GM23338 (cell line): ENCODE data around the gene CTDP1. TPM values are rescaled to one million over a fixed set of nuclear protein-coding genes. Genes with fewer than 3 reads are reported as not detected.

Experiments
- ATAC-seq: fragments of 200-7000 bp; cut with Tn5 transposase; 3 replicates; pipeline ENCODE4 v1.9.1; 2020
- DNase-seq: peaks from one replicate; pipeline ENCODE4 v3.0.0-alpha.2; 2015; ENCODE audit warnings: low spot score
- H2AFZ ChIP-seq: fragments of 200-600 bp; sonication (generic); 2 replicates; pipeline ENCODE4 v1.8.0; 2016; ENCODE audit warnings: antibody characterized with exemption, mild to moderate bottlenecking, moderate library complexity
- H3F3A ChIP-seq: fragments of 200-600 bp; sonication (generic); replicated peaks from 2 replicates; pipeline ENCODE4 v1.8.0; 2017; ENCODE audit warnings: antibody characterized with exemption, mixed run types, low read depth
- H3K27ac ChIP-seq: fragments of 200-600 bp; sonication (generic); 2 replicates; pipeline ENCODE4 v1.6.1; 2016; ENCODE audit warnings: low read depth
- H3K27me3 ChIP-seq: fragments of 200-600 bp; sonication (generic); 2 replicates; pipeline ENCODE4 v1.8.0; 2016; ENCODE audit warnings: mild to moderate bottlenecking, mixed run types, moderate library complexity; ENCODE audit not compliant: insufficient read depth
- H3K36me3 ChIP-seq: fragments of 200-600 bp; sonication (generic); 2 replicates; pipeline ENCODE4 v1.8.0; 2016; ENCODE audit warnings: mild to moderate bottlenecking; ENCODE audit not compliant: insufficient read depth
- H3K4me1 ChIP-seq: fragments of 200-600 bp; sonication (generic); 2 replicates; pipeline ENCODE4 v1.8.0; 2016; ENCODE audit warnings: mild to moderate bottlenecking, moderate library complexity; ENCODE audit not compliant: insufficient read depth
- H3K4me2 ChIP-seq: fragments of 200-600 bp; sonication (generic); 2 replicates; pipeline ENCODE4 v1.7.1; 2017; ENCODE audit warnings: mixed run types
- H3K4me3 ChIP-seq: fragments of 200-600 bp; sonication (generic); 2 replicates; pipeline ENCODE4 v1.6.1; 2016; ENCODE audit warnings: mixed run types
- H3K79me2 ChIP-seq: fragments of 200-600 bp; sonication (generic); replicated peaks from 2 replicates; pipeline ENCODE4 v1.8.0; 2017; ENCODE audit warnings: mild to moderate bottlenecking; ENCODE audit not compliant: insufficient read depth
- H3K9me2 ChIP-seq: fragments of 200-600 bp; sonication (generic); 2 replicates; pipeline ENCODE4 v1.8.0; 2017; ENCODE audit not compliant: insufficient read depth
- H4K20me1 ChIP-seq: fragments of 200-600 bp; sonication (generic); replicated peaks from 2 replicates; pipeline ENCODE4 v1.8.0; 2017; ENCODE audit warnings: mild to moderate bottlenecking; ENCODE audit not compliant: insufficient read depth
- H3K27ac Mint-ChIP-seq: 2 replicates; pipeline ENCODE4 v1.8.0; 2020; ENCODE audit warnings: inconsistent platforms, mild to moderate bottlenecking, moderate library complexity, mixed read lengths
- H3K27me3 Mint-ChIP-seq: 3 replicates; pipeline ENCODE4 v1.8.0; 2022; ENCODE audit warnings: low read depth, mild to moderate bottlenecking, moderate library complexity, mixed read lengths, inconsistent platforms; ENCODE audit not compliant: insufficient read depth, poor library complexity
- H3K36me3 Mint-ChIP-seq: 3 replicates; pipeline ENCODE4 v1.8.0; 2021; ENCODE audit warnings: low read depth, mild to moderate bottlenecking, inconsistent platforms, moderate library complexity, mixed read lengths
- H3K4me1 Mint-ChIP-seq: 3 replicates; pipeline ENCODE4 v1.8.0; 2020; ENCODE audit warnings: mild to moderate bottlenecking, inconsistent platforms, mixed read lengths
- H3K4me3 Mint-ChIP-seq: 3 replicates; pipeline ENCODE4 v1.8.0; 2021; ENCODE audit warnings: moderate library complexity, mild to moderate bottlenecking, inconsistent platforms, mixed read lengths
- H3K9me3 Mint-ChIP-seq: 3 replicates; pipeline ENCODE4 v1.8.0; 2020; ENCODE audit warnings: moderate library complexity, mild to moderate bottlenecking, inconsistent platforms, mixed read lengths
- CREB1 ChIP-seq: fragments of 250-450 bp; sonication (Bioruptor Pico); IDR thresholded peaks from 2 replicates; pipeline ENCODE4 v1.5.0; 2020; ENCODE audit warnings: low read depth, mild to moderate bottlenecking, moderate library complexity
- EZH2 ChIP-seq: fragments of 200-600 bp; sonication (generic); IDR thresholded peaks from one replicate; pipeline ENCODE4 v1.8.0; 2017; ENCODE audit warnings: antibody characterized with exemption, mild to moderate bottlenecking, low read depth; ENCODE audit not compliant: unreplicated experiment
- EZH2phosphoT487 ChIP-seq: fragments of 200-600 bp; sonication (generic); IDR thresholded peaks from one replicate; pipeline ENCODE4 v1.8.1; 2018; ENCODE audit warnings: antibody characterized with exemption; ENCODE audit not compliant: unreplicated experiment
- JUNB ChIP-seq: IDR thresholded peaks from one replicate; pipeline ENCODE4 v1.6.1; 2016; ENCODE audit warnings: antibody characterized with exemption; ENCODE audit not compliant: unreplicated experiment
- NANOG ChIP-seq: IDR thresholded peaks from 2 replicates; pipeline ENCODE4 v1.6.1; 2016; ENCODE audit warnings: antibody characterized with exemption, borderline replicate concordance
- POLR2AphosphoS5 ChIP-seq: IDR thresholded peaks from 2 replicates; pipeline ENCODE4 v1.6.1; 2016; ENCODE audit warnings: antibody characterized with exemption, low read depth
- STAT1 ChIP-seq: IDR thresholded peaks from one replicate; pipeline ENCODE4 v1.6.1; 2016; ENCODE audit warnings: antibody characterized with exemption; ENCODE audit not compliant: unreplicated experiment
- ZNF114 ChIP-seq: fragments of 250-450 bp; sonication (Bioruptor Pico); IDR thresholded peaks from 2 replicates; pipeline ENCODE4 v1.5.0; 2020; ENCODE audit warnings: mild to moderate bottlenecking, moderate library complexity
- polyA plus RNA-seq: library from polyadenylated mRNA; unstranded; fragments of >200 nt; fragmentation: Nextera tagmentation; extraction: Ambion mirVana; gene quantifications from 2 replicates; pipeline ENCODE4 v1.2.1, GENCODE V29; 2016
- total RNA-seq: library from RNA; depleted of rRNA; stranded (reverse); fragments of >200 nt; shearing (Covaris generic); gene quantifications from 2 replicates; pipeline ENCODE4 v1.2.3, GENCODE V29; 2014
- TF ChIP-seq, protein P1 (sequence below): IDR thresholded peaks from one replicate; pipeline ENCODE4 v1.6.1; 2018; ENCODE audit warnings: antibody characterized with exemption; ENCODE audit not compliant: unreplicated experiment
- TF ChIP-seq, protein P2 (sequence below): IDR thresholded peaks from 2 replicates; pipeline ENCODE4 v1.6.1; 2016; ENCODE audit warnings: antibody characterized with exemption

The CTDP1 gene
- total and polyA plus RNA-seq, 2 experiments from 2014 or later = 9.4 to 51.6 TPM

DNA sequence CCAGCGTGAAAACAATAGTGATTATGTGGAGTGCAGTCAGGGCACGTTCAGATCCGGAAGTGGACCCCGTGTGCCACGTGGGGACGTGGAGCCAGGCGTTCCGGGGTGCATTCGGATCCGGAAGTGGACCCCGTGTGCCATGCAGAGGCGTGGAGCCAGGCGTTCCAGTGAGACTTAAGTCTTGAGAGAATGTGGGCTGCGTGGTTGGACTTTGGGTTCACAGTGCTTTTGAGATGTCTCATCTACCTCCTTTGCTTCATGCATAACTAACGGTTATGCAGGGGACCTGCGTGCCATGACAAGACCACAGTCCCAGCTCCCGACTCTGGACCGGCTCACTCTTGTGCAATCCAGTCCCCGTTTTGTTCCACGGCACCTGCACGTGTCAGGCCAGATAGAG lies 28.8 kb downstream of the CTDP1 start (continued):
- TF ChIP-seq, protein P1, sequence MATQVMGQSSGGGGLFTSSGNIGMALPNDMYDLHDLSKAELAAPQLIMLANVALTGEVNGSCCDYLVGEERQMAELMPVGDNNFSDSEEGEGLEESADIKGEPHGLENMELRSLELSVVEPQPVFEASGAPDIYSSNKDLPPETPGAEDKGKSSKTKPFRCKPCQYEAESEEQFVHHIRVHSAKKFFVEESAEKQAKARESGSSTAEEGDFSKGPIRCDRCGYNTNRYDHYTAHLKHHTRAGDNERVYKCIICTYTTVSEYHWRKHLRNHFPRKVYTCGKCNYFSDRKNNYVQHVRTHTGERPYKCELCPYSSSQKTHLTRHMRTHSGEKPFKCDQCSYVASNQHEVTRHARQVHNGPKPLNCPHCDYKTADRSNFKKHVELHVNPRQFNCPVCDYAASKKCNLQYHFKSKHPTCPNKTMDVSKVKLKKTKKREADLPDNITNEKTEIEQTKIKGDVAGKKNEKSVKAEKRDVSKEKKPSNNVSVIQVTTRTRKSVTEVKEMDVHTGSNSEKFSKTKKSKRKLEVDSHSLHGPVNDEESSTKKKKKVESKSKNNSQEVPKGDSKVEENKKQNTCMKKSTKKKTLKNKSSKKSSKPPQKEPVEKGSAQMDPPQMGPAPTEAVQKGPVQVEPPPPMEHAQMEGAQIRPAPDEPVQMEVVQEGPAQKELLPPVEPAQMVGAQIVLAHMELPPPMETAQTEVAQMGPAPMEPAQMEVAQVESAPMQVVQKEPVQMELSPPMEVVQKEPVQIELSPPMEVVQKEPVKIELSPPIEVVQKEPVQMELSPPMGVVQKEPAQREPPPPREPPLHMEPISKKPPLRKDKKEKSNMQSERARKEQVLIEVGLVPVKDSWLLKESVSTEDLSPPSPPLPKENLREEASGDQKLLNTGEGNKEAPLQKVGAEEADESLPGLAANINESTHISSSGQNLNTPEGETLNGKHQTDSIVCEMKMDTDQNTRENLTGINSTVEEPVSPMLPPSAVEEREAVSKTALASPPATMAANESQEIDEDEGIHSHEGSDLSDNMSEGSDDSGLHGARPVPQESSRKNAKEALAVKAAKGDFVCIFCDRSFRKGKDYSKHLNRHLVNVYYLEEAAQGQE = no peak
- no peak for TF ChIP-seq JUNB
- TF ChIP-seq CREB1 (CRISPR knock-in tag) = no peak
- no peak for TF ChIP-seq NANOG
- TF ChIP-seq ZNF114 (CRISPR knock-in tag) = no peak

DNA sequence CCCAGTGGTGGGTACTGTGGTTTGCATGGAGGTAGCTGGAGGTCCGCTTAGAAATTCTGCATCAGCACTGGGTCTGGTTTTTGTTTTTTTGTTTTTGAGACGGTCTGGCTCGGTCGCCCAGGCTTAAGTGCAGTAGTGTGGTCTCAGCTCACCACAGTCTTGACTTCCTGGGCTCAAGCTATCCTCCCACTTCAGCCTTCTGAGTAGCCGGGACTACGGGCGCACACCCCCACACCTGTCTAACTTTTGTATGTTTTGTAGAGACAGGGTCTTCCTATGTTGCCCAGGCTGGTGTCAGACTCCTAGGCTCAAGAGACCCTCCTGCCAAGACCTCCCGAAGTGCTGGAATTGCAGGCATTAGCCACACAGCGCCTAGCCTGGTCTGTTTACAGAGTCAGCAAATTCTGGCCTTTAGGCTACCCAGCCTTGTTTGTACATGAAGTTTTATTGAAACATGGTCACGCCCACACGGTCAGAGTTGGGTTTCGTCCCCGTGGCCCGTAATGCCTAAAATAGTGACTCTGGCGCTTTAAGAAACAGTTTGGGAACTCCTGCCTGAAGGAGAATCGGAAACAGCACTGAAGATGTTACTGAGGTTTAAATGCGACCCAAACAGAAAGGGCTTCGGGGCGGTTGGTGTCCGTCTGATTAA lies 32.7 kb downstream of the CTDP1 start:
- no peaks in the 10 kb centered on the region; the same call in 1 of the 2 replicates for H4K20me1 ChIP-seq
- Mint-ChIP-seq H3K27ac (no peak overlapping the region; the same call in 1 of the 2 replicates), H3K36me3 (peaks cover 36% of the 10 kb centered on the region), H3K9me3 (no peaks in the 10 kb centered on the region; the same call in 2 of the 3 replicates), H3K4me3 (no peak overlapping the region), H3K27me3 (no peaks in the 10 kb centered on the region), H3K4me1 (no peaks in the 10 kb centered on the region)
- no peak overlapping the region for H3K27ac ChIP-seq
- H3K36me3 ChIP-seq = no peaks in the 10 kb centered on the region; the same call in 1 of the 2 replicates
- H3K9me2 ChIP-seq = no peaks in the 10 kb centered on the region
- no peaks in the 10 kb centered on the region for H3K4me1 ChIP-seq
- H3F3A ChIP-seq = no peaks in the 10 kb centered on the region
- peaks cover 7% of the 10 kb centered on the region; the same call in 1 of the 2 replicates for H3K79me2 ChIP-seq
- H3K27me3 ChIP-seq = no peaks in the 10 kb centered on the region
- no peak for DNase-seq
- H3K4me2 ChIP-seq = no peak overlapping the region
- no peak overlapping the region for H3K4me3 ChIP-seq
- H2AFZ ChIP-seq = no peak overlapping the region
- no peak for ATAC-seq
- TF ChIP-seq CREB1 (CRISPR knock-in tag) (no peak), EZH2 (no peak), JUNB (no peak), POLR2AphosphoS5 (no peak), EZH2phosphoT487 (no peak), NANOG (no peak), STAT1 (no peak)
- TF ChIP-seq, protein P1 = no peak
- TF ChIP-seq, protein P2, sequence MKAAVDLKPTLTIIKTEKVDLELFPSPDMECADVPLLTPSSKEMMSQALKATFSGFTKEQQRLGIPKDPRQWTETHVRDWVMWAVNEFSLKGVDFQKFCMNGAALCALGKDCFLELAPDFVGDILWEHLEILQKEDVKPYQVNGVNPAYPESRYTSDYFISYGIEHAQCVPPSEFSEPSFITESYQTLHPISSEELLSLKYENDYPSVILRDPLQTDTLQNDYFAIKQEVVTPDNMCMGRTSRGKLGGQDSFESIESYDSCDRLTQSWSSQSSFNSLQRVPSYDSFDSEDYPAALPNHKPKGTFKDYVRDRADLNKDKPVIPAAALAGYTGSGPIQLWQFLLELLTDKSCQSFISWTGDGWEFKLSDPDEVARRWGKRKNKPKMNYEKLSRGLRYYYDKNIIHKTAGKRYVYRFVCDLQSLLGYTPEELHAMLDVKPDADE = no peak
